Left lung (tissue), 14 donors: Measurements from ENCODE around the gene GOLGA6B. TPM values are rescaled to one million over a fixed set of nuclear protein-coding genes. Genes with fewer than 3 reads are reported as not detected.
A peak's percentile ranks its signal among the peaks of the same experiment; 100 is the strongest.
"Not testable (repeated sequence)": the region's sequence is repeated elsewhere in the genome, so short reads cannot be mapped to it uniquely, and the experiment has no call there.

ENCODE experiments used
- ATAC-seq: fragments of 200-7000 bp; cut with Tn5 transposase; one replicate; pipeline ENCODE4 v1.9.1; 2020; ENCODE audit warnings: moderate library complexity
- DNase-seq, 4 donors: peaks; one replicate each; pipeline ENCODE4 v3.0.0-alpha.2; 2013 to 2020
- H3K27ac ChIP-seq, 2 donors: fragments of 200-600 bp; sonication (generic) in 1 of 2; one replicate each; pipeline versions ENCODE4 v1.5.0 to v1.8.0; 2020 to 2021
- H3K27me3 ChIP-seq, 2 donors: fragments of 200-600 bp; sonication (generic) in 1 of 2; one replicate each; pipeline versions ENCODE4 v1.5.0 to v1.8.0; 2020 to 2021
- H3K36me3 ChIP-seq, 2 donors: fragments of 200-600 bp; sonication (generic) in 1 of 2; one replicate each; pipeline versions ENCODE4 v1.5.0 to v1.8.0; 2020 to 2021
- H3K4me1 ChIP-seq, 2 donors: fragments of 200-600 bp; one replicate each; pipeline ENCODE4 v1.8.0; 2021
- H3K4me3 ChIP-seq, 2 donors: fragments of 200-600 bp; sonication (generic) in 1 of 2; one replicate each; pipeline versions ENCODE4 v1.5.0 to v1.8.0; 2020 to 2021; ENCODE audit warnings: mild to moderate bottlenecking in 1 of 2
- H3K9me3 ChIP-seq, 2 donors: fragments of 200-600 bp; sonication (generic) in 1 of 2; one replicate each; pipeline versions ENCODE4 v1.5.0 to v1.8.0; 2020 to 2021
- intact Hi-C, 2 donors: fragments of 100-400 bp; cut with DNase I; formaldehyde crosslinking; loops; one replicate each; pipeline versions ENCODE4 v1.11.2 to v1.14.2; 2022
- long read RNA-seq, 12 donors: library from polyadenylated mRNA in 2 of 12; unstranded in 2 of 12; transcript quantifications; one replicate each; pipeline ENCODE4 v2.0.0 and lab custom pipeline, GENCODE V29; 2019 to 2026
- polyA plus RNA-seq, 6 donors: library from polyadenylated mRNA; unstranded; fragments of 120-200 nt; gene quantifications; one replicate each; pipeline ENCODE4 v1.2.1, GENCODE V29; 2013; ENCODE audit not compliant: insufficient read length in 6 of 6
- total RNA-seq, 2 donors: library from RNA; stranded (reverse); fragmentation: NEBNext Ultra II Directional; extraction: Animal tissue kit (Norgen Biotek cat#: 25700); gene quantifications; one replicate each; pipeline ENCODE4 v1.2.1, GENCODE V29; 2021
- TF ChIP-seq, protein P1 (sequence below), 2 donors: fragments of 200-600 bp; sonication (generic) in 1 of 2; IDR thresholded peaks; one replicate each; pipeline versions ENCODE4 v1.5.0 to v1.8.0; 2021; ENCODE audit warnings: antibody characterized with exemption in 2 of 2
- donor health status: DM: no; HTN: yes; CAD: no.
- donor health status: DM: no; HTN: no; CAD: no.

The GOLGA6B gene, protein sequence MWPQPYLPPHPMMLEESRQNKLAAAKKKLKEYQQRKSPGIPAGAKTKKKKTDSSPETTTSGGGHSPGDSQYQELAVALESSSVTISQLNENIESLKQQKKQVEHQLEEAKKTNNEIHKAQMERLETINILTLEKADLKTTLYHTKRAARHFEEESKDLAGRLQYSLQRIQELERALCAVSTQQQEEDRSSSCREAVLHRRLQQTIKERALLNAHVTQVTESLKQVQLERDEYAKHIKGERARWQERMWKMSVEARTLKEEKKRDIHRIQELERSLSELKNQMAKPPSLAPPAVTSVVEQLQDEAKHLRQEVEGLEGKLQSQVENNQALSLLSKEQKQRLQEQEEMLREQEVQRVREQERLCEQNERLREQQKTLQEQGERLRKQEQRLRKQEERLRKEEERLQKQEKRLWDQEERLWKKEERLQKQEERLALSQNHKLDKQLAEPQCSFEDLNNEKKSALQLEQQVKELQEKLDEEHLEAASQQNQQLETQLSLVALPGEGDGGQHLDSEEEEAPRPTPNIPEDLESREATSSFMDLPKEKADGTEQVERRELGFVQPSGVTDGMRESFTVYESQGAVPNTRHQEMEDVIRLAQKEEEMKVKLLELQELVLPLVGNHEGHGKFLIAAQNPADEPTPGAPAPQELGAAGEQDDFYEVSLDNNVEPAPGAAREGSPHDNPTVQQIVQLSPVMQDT
- total RNA-seq (not detected), polyA plus RNA-seq (1 to 10 TPM in 3 of 6 donors, under 1 TPM in 1, not detected in 2; 0.13 to 5.4 (median 2.9) TPM)
- long read RNA-seq, donor 1: 0 reads
- long read RNA-seq, donor 2: 0 reads
- long read RNA-seq, donor 3: 0 reads
- long read RNA-seq, donor 4: 0 reads
- long read RNA-seq, donor 5: 0 reads
- long read RNA-seq, donor 6: 0 reads
- long read RNA-seq, donor 7: 0 reads
- long read RNA-seq, donor 8: 0 reads
- long read RNA-seq, donor 9: 0 reads
- long read RNA-seq, donor 10: 0 reads
- long read RNA-seq, donor 11: 0 reads
- long read RNA-seq, donor 12: 0 reads

DNA sequence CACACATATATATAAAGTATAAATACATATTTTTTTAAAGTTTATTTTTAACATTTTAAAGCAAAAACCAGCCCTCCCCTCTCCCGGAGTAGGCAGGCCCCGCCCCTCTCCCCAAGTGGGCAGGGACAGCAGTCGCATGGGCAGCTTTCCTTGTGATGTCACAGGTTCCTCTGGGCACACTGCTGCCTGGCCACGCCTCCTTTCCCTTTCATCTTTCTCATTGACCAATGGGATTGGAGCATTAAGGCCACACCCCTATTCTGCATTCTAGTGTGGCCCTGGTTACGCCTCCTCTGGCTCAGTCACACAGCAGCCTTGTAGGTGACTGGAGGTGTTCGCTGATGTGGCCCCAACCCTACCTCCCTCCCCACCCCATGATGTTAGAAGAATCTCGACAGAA is at the start of gene GOLGA6B:
TSS of gene GOLGA6B (plus strand) at position 301 of the 400 bp plus-strand sequence. CDS start at position 342, 41 bp downstream.
- ATAC-seq, H3K36me3 ChIP-seq, H3K4me1 ChIP-seq, H3K27ac ChIP-seq, DNase-seq, H3K9me3 ChIP-seq, H3K27me3 ChIP-seq, H3K4me3 ChIP-seq, intact Hi-C loops: not testable (repeated sequence)

DNA sequence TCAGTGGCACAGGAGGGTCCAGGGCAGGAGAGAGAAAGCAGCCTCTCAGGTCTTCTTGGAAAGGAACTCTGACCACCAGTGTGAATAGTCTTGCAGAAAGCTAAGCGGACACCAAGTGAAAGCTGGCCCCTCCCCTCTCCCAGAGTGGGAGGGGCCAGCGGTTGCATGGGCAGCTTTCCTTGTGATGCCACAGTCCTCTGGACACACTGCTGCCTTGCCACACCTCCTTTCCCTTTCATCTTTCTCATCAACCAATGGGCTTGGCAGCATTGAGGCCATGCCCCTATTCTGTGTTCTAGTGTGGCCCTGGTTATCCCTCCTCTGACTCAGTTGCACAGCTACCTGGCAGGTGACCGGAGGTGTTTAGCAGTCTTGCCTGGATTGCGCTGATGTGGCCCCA is 49.7 kb upstream of the GOLGA6B start:
- H3K4me3 ChIP-seq: no peak overlapping the region
- no peak overlapping the region for H3K27ac ChIP-seq
- H3K36me3 ChIP-seq: no peaks in the 10 kb centered on the region
- intact Hi-C loops: no loop called here
- H3K4me1 ChIP-seq: no peaks in the 10 kb centered on the region
- TF ChIP-seq, protein P1, sequence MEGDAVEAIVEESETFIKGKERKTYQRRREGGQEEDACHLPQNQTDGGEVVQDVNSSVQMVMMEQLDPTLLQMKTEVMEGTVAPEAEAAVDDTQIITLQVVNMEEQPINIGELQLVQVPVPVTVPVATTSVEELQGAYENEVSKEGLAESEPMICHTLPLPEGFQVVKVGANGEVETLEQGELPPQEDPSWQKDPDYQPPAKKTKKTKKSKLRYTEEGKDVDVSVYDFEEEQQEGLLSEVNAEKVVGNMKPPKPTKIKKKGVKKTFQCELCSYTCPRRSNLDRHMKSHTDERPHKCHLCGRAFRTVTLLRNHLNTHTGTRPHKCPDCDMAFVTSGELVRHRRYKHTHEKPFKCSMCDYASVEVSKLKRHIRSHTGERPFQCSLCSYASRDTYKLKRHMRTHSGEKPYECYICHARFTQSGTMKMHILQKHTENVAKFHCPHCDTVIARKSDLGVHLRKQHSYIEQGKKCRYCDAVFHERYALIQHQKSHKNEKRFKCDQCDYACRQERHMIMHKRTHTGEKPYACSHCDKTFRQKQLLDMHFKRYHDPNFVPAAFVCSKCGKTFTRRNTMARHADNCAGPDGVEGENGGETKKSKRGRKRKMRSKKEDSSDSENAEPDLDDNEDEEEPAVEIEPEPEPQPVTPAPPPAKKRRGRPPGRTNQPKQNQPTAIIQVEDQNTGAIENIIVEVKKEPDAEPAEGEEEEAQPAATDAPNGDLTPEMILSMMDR (IDR thresholded peaks at IDR 0.05): no peak
- no peaks in the 10 kb centered on the region for H3K27me3 ChIP-seq
- no peak for DNase-seq
- H3K9me3 ChIP-seq: no peaks in the 10 kb centered on the region
- no peak for ATAC-seq

DNA sequence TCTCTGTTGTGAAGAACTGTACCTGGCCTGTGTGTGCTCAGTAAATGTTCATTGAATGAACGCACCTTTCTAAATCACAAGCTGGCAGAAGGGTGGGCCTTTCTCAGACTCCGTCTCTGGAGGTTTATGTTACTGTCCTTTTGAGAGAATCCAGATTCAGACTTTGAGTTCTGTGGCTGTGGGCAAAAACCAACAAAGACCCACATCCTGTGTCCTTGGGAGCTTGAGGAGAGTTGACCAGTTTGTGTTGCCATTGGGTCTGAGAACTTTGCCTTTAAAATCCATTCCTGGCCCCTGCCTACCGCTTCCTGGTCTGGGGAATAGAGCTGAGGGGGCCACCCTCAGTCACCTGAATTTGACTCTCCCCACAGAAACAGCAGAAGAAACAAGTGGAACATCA is 46.4 kb upstream of the GOLGA6B start:
- DNase-seq, H3K4me3 ChIP-seq, H3K27ac ChIP-seq, H3K36me3 ChIP-seq, H3K4me1 ChIP-seq, ATAC-seq, H3K27me3 ChIP-seq, H3K9me3 ChIP-seq, intact Hi-C loops: not testable (repeated sequence)

DNA sequence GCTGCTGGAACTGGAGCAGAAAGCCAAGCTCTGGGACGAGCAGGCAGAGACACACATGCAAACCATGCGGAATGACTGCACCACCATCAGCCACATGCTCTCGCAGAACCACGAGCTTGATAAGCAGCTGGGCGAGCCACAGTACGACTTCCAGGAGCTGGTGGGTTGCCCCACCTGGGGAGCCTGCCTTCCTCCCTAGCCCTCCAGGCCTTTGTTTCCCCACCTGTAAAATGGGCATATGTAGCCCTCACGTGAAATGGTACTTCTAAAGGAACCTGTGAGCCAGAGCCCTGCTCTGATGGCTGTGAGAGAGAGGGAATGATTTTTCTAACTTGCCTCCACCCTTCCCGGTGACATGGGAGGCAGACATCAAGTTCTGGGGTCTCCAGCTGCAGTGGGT is 44.6 kb upstream of the GOLGA6B start:
- TF ChIP-seq, protein P1 (IDR thresholded peaks at IDR 0.05): no peak
- Histone ChIP-seq H3K36me3 (no peaks in the 10 kb centered on the region), H3K27ac (no peak overlapping the region), H3K27me3 (no peaks in the 10 kb centered on the region), H3K4me1 (no peaks in the 10 kb centered on the region), H3K9me3 (no peaks in the 10 kb centered on the region), H3K4me3 (no peak overlapping the region)
- DNase-seq (no peak), ATAC-seq (no peak)
- intact Hi-C loops: no loop called here

DNA sequence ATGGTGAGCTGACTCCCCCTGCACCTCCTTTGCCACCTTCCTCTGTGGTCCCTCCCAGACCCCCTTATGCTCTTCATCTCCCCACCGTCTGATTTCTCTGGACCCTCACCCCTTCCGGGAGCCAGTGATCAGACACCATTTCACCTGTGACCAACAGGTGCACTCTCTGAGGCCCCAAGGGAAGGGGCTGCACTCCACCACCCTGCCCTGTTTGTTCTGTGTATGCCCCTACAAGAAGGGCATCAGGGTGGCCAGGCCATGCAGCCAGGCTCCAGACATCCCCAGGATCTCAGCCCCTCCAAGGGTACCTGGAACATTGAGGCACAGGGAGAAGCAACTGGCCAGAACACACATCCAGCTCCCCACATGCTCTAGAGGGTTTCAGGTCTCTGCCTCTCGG is 42.2 kb upstream of the GOLGA6B start:
- H3K4me3 ChIP-seq, ATAC-seq, H3K9me3 ChIP-seq, H3K36me3 ChIP-seq, intact Hi-C loops, H3K27ac ChIP-seq, H3K27me3 ChIP-seq, H3K4me1 ChIP-seq, DNase-seq: not testable (repeated sequence)

DNA sequence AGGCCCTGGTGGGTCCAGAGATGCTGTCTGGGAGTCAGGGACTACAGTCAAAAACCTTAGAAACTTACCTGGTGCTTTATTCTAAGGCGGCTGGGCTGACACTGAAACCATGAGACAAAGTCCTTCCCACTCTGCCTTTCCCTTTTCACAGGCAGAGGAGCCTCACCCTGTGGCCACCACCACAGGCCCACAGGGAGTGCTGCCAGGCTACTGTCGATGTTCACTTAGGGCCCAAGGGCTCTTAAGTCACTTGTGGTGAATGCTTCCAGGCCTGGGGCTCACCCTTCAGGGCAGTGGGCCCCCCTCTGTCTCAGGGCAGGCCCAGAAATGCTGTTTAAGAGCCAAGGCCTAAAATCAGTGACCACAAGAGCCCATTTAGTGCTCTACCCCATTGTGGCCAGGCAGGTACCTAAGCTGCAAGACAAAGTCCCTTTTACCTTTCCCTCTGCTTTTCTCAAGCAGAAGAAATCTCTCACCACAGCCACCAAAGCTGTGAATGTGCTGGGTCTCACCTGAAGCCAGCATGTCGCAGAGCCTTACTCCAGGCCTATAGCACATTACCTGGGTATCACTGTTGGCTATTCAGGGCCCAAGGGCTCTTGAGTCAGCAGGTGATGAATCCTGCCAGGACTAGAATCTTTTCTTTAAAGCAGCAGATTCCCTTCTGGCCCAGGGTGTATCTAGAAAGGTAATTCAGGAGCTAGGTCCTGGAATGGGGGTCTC is 39.5 kb upstream of the GOLGA6B start:
- intact Hi-C loops: no loop called here
- Histone ChIP-seq H3K4me1 (no peaks in the 10 kb centered on the region), H3K36me3 (no peaks in the 10 kb centered on the region), H3K27ac (no peak overlapping the region), H3K9me3 (no peaks in the 10 kb centered on the region), H3K27me3 (no peaks in the 10 kb centered on the region), H3K4me3 (no peak overlapping the region)
- DNase-seq: peak in 2 of 4 donors; percentile 2 to 44
- TF ChIP-seq, protein P1 (IDR thresholded peaks at IDR 0.05): no peak
- ATAC-seq: peak; percentile 81

DNA sequence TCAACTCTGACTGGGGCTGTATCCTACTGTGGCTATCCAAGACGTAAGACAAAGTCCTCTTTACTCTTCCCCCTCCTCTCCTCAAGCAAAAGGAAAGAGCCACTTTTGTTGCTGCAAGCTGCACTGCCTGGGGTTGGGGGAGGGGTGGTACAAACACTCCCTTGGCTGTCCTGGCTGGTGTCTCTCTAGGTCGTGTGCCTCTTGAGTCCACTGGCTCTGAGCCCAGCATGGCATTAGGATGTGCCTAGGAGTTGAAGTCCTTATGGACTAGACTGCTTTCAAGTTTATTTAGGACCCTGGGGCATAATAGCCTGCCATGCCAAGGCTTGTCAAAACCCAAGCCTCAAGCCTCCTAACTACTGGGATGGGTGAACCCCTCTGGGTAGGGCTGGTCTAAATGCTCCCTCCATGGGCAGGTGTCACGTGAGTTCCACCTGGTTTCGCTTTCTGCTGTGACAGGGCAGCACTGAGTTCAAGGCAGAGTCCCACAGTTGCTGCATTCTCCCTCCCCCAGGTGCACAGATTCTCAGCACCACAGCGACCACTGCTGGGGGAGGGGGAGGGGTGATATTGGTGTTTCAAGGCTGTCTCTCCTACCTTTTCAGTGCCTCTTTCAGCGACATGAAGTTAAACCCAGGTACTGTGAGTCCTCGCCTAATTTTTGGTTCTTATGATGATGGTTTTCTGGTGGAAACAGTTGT is 38.8 kb upstream of the GOLGA6B start:
- H3K36me3 ChIP-seq, H3K27ac ChIP-seq, H3K4me1 ChIP-seq, H3K27me3 ChIP-seq, intact Hi-C loops, H3K9me3 ChIP-seq, H3K4me3 ChIP-seq: not testable (repeated sequence)
- peak in 2 of 4 donors; percentile 14 to 75 for DNase-seq
- peak; percentile 83 for ATAC-seq
